K562 (cell line): ENCODE measurements around the gene SLC29A2. TPM values are rescaled to one million over a fixed set of nuclear protein-coding genes. Genes with fewer than 3 reads are reported as not detected.

ENCODE experiments used
- ATAC-seq: fragments of 200-7000 bp; cut with Tn5 transposase; 3 replicates; pipeline ENCODE4 v1.9.1; 2020; ENCODE audit warnings: moderate library complexity
- BruUV-seq: library from RNA; stranded (reverse); fragments of 400-500 nt; replicated peaks from 2 replicates; lab custom pipeline; 2021; lab: Mats Ljungman, UMichigan
- CTCF ChIA-PET: fragments of 300-600 bp; formaldehyde crosslinking; extraction: SDS; loops from one replicate; lab custom pipeline; 2021; ENCODE audit warnings: low intra/inter-chr PET ratio; lab: Yijun Ruan, JAX
- POLR2A ChIA-PET: fragments of 300-600, 350-650 bp; sonication (Branson Sonifier 250); formaldehyde crosslinking; extraction: SDS; loops from one replicate; lab custom pipeline; 2021; ENCODE audit warnings: antibody characterized with exemption, inconsistent platforms; lab: Yijun Ruan, JAX
- DNase-seq, 4 experiments: peaks; one replicate each; pipeline versions ENCODE4 v3.0.0 to v3.0.0-alpha.2; 2011 to 2018; ENCODE audit warnings: low spot score in 3 of 4, mixed read lengths in 3 of 4; ENCODE audit errors: extremely low read depth in 1 of 4
- FAIRE-seq: peaks from 2 replicates; lab custom pipeline; 2011; peaks lifted over from hg19 to GRCh38; lab: Jason Lieb, UNC
- H2AFZ ChIP-seq: 2 replicates; pipeline ENCODE4 v1.6.0; 2011; ENCODE audit warnings: low read depth, low read length, control low read depth, inconsistent platforms
- H3K27ac ChIP-seq: fragments of 200-600 bp; 3 replicates; pipeline ENCODE4 v1.8.0; 2011; ENCODE audit warnings: low read depth, mild to moderate bottlenecking, control low read depth, inconsistent platforms, low read length, moderate library complexity, mixed read lengths; ENCODE audit errors: extremely low read depth
- H3K27me3 ChIP-seq, 2 experiments: fragments of 300-600 bp in 1 of 2; 2 replicates in 1 of 2; 3 replicates in 1 of 2; pipeline versions ENCODE4 v1.6.0 to v1.8.0; 2011; ENCODE audit warnings: inconsistent platforms in 2 of 2, low read length in 2 of 2, mild to moderate bottlenecking in 1 of 2, mixed read lengths in 1 of 2, moderate library complexity in 1 of 2; ENCODE audit not compliant: control insufficient read depth in 2 of 2, insufficient read depth in 2 of 2
- H3K36me3 ChIP-seq: fragments of 300-600 bp; 3 replicates; pipeline ENCODE4 v1.8.0; 2011; ENCODE audit warnings: mild to moderate bottlenecking, low read length, inconsistent platforms; ENCODE audit not compliant: control insufficient read depth, insufficient read depth
- H3K4me1 ChIP-seq, 2 experiments: fragments of 200-600 bp in 1 of 2; replicated peaks in 1 of 2; 2 replicates in 1 of 2; 3 replicates in 1 of 2; pipeline versions ENCODE4 v1.5.1 to v1.8.0; 2011; ENCODE audit warnings: inconsistent platforms in 2 of 2, low read length in 2 of 2, mild to moderate bottlenecking in 1 of 2, mixed read lengths in 1 of 2, moderate library complexity in 1 of 2; ENCODE audit not compliant: control insufficient read depth in 2 of 2, insufficient read depth in 2 of 2
- H3K4me2 ChIP-seq: 2 replicates; pipeline ENCODE4 v1.6.1; 2011; ENCODE audit warnings: low read length, control low read depth, inconsistent platforms, mixed read lengths; ENCODE audit not compliant: insufficient read depth
- H3K4me3 ChIP-seq: fragments of 200-600 bp; sonication (generic), shearing (Covaris generic); 2 replicates; pipeline ENCODE4 v1.5.1; 2016; ENCODE audit warnings: control low read depth, inconsistent platforms
- H3K79me2 ChIP-seq: fragments of 200-600 bp; 3 replicates; pipeline ENCODE4 v1.8.0; 2011; ENCODE audit warnings: low read length, inconsistent platforms; ENCODE audit not compliant: control insufficient read depth, insufficient read depth
- H3K9ac ChIP-seq, 2 experiments: 2 replicates each; pipeline versions ENCODE4 v1.6.0 to v1.6.1; 2011; ENCODE audit warnings: low read depth in 2 of 2, low read length in 2 of 2, control low read depth in 1 of 2, inconsistent platforms in 1 of 2, mild to moderate bottlenecking in 1 of 2, mixed read lengths in 1 of 2; ENCODE audit not compliant: insufficient read depth in 1 of 2
- H3K9me1 ChIP-seq: one replicate; pipeline ENCODE4 v1.6.0; 2011; ENCODE audit warnings: inconsistent platforms, mild to moderate bottlenecking, low read length, moderate library complexity; ENCODE audit not compliant: control insufficient read depth, insufficient read depth
- H3K9me3 ChIP-seq: replicated peaks from 2 replicates; pipeline ENCODE4 v1.5.1; 2011; ENCODE audit warnings: low read depth, low read length, inconsistent platforms; ENCODE audit not compliant: control insufficient read depth, insufficient read depth
- H4K20me1 ChIP-seq: replicated peaks from 2 replicates; pipeline ENCODE4 v1.6.1; 2011; ENCODE audit warnings: low read length, inconsistent platforms, mixed read lengths; ENCODE audit not compliant: control insufficient read depth, insufficient read depth
- ETS2 ChIP-seq: IDR thresholded peaks from 2 replicates; pipeline ENCODE4 v1.6.1; 2016; ENCODE audit warnings: borderline replicate concordance, missing genetic modification characterization, mild to moderate bottlenecking, moderate library complexity, missing compliant biosample characterization; ENCODE audit not compliant: poor library complexity, severe bottlenecking
- GATA2 ChIP-seq: sonication (generic); formaldehyde crosslinking; IDR thresholded peaks from 2 replicates; pipeline ENCODE4 v1.4.0; 2020; ENCODE audit warnings: mild to moderate bottlenecking, missing genetic modification reagents
- NR0B1 ChIP-seq: fragments of 450-650 bp; IDR thresholded peaks from one replicate; pipeline ENCODE4 v1.6.1; 2018; ENCODE audit warnings: mild to moderate bottlenecking, moderate library complexity; ENCODE audit not compliant: partially characterized antibody
- NUFIP1 ChIP-seq: fragments of 450-650 bp; IDR thresholded peaks from 2 replicates; pipeline ENCODE4 v1.6.1; 2018; ENCODE audit not compliant: partially characterized antibody
- PHF20 ChIP-seq: fragments of 450-650 bp; IDR thresholded peaks from 2 replicates; pipeline ENCODE4 v1.6.1; 2018; ENCODE audit not compliant: partially characterized antibody
- PHTF2 ChIP-seq: fragments of 250-450 bp; sonication (Bioruptor Pico); IDR thresholded peaks from 2 replicates; pipeline ENCODE4 v1.5.0; 2021; ENCODE audit warnings: mild to moderate bottlenecking
- POLR2A ChIP-seq: fragments of 450-650 bp; conservative IDR thresholded peaks from 2 replicates; pipeline ENCODE4 v1.6.1; 2016
- RB1 ChIP-seq: fragments of 450-650 bp; IDR thresholded peaks from 2 replicates; pipeline ENCODE4 v1.6.1; 2017; ENCODE audit warnings: low read depth, mild to moderate bottlenecking
- RUNX1 ChIP-seq: sonication (generic); IDR thresholded peaks from 2 replicates; pipeline ENCODE4 v1.6.1; 2016; ENCODE audit warnings: antibody characterized with exemption, low read depth
- SMAD1 ChIP-seq: fragments of 150-350 bp; IDR thresholded peaks from 2 replicates; pipeline ENCODE4 v1.6.1; 2014; ENCODE audit warnings: low read length, low read depth; ENCODE audit not compliant: partially characterized antibody
- TFE3 ChIP-seq: fragments of 450-650 bp; formaldehyde crosslinking; IDR thresholded peaks from 2 replicates; pipeline ENCODE4 v1.4.0; 2020; ENCODE audit warnings: mild to moderate bottlenecking, mixed read lengths
- ZNF444 ChIP-seq: fragments of 250-450 bp; sonication (Bioruptor Pico); IDR thresholded peaks from 2 replicates; pipeline ENCODE4 v1.4.0; 2020; ENCODE audit warnings: mild to moderate bottlenecking, moderate library complexity
- ZNF717 ChIP-seq: fragments of 250-450 bp; sonication (Bioruptor Pico); IDR thresholded peaks from 2 replicates; pipeline ENCODE4 v1.5.0; 2021
- WGBS: fragments of 100-300 bp; shearing (Covaris generic); methylation state at CpG from one replicate; pipeline ENCODE4 v1.1.6; 2016; ENCODE audit warnings: low coverage, mixed read lengths; ENCODE audit not compliant: insufficient coverage; ENCODE audit errors: missing lambda C conversion rate; 5-methylcytosine and 5-hydroxymethylcytosine counted together
- in situ Hi-C: fragments of 300-500 bp; cut with MboI; formaldehyde crosslinking; loops from 4 replicates; pipeline ENCODE4 v1.15.0; 2018; ENCODE audit warnings: inconsistent platforms, mixed read lengths
- intact Hi-C: fragments of 100-400 bp; cut with micrococcal nuclease; formaldehyde crosslinking; loops from 2 replicates; pipeline ENCODE4 v1.14.2; 2022
- polyA plus RNA-seq, 8 experiments: library from polyadenylated mRNA; depleted of rRNA in 4 of 8; stranded (reverse) in 5 of 8; unstranded in 3 of 8; fragments of >200 nt; fragmentation: Nextera tagmentation in 2 of 8; fragmentation: Illumina TruSeq in 1 of 8; extraction: Ambion mirVana in 2 of 8; extraction: Trizol in 1 of 8; gene quantifications; 2 replicates each; pipeline versions ENCODE4 v1.2.1 to v1.2.3, GENCODE V29; 2011 to 2014; ENCODE audit warnings: inconsistent platforms in 1 of 8, missing spikeins in 1 of 8
- total RNA-seq, 7 experiments: library from RNA; depleted of rRNA in 6 of 7; stranded (reverse); fragments of >200 nt in 6 of 7; fragmentation: Illumina TruSeq in 2 of 7; extraction: Trizol in 2 of 7; gene quantifications; 2 replicates each; pipeline versions ENCODE4 v1.2.1 to v1.2.3, GENCODE V29; 2011 to 2021; ENCODE audit warnings: low replicate concordance in 1 of 7
- TF ChIP-seq, protein P1 (sequence below): fragments of 450-650 bp; formaldehyde crosslinking; IDR thresholded peaks from 2 replicates; pipeline ENCODE4 v1.4.0; 2022; ENCODE audit warnings: missing genetic modification characterization
- TF ChIP-seq, protein P2 (sequence below): sonication (generic); formaldehyde crosslinking; IDR thresholded peaks from 2 replicates; pipeline ENCODE4 v1.8.1; 2022; ENCODE audit warnings: missing genetic modification reagents

SLC29A2 gene
- total and polyA plus RNA-seq, 9 of the 15 experiments (the other 6 are each of a cell fraction or from before 2014, with no cell fraction given), result 2.4 to 48.6 (median 14.2) TPM

GRCh38 chr11:66361502-66361941 lies 10.0 kb downstream of the SLC29A2 start:
- H3K36me3 ChIP-seq, result peaks cover 42% of the 10 kb centered on the region; the same call in 2 of the 3 replicates
- peaks cover 0 to 22% of the 10 kb centered on the region in 2 experiments; a peak in 4 of 5 replicates for H3K4me1 ChIP-seq
- H2AFZ ChIP-seq, result no peak overlapping the region
- H4K20me1 ChIP-seq, result peaks cover 23% of the 10 kb centered on the region
- peak in 3 of 4 experiments; percentile 10 to 56 (median 34) for DNase-seq
- H3K79me2 ChIP-seq, result peaks cover 3% of the 10 kb centered on the region; the same call in 1 of the 3 replicates
- H3K9me1 ChIP-seq, result no peaks in the 10 kb centered on the region
- no peaks in the 10 kb centered on the region for H3K27me3 ChIP-seq
- 48% methylated on average over 6 of the region's 6 CpGs for WGBS
- in situ Hi-C loops, result no loop called here
- peak; percentile 43 for ATAC-seq
- H3K9me3 ChIP-seq, result no peaks in the 10 kb centered on the region
- peak overlapping the region in 1 of 2 experiments; percentile 0; a peak in 1 of 4 replicates for H3K9ac ChIP-seq
- no peak for FAIRE-seq
- BruUV-seq, result no TSS peak
- intact Hi-C loops, result no loop called here
- no peak overlapping the region; the same call in 2 of the 3 replicates for H3K27ac ChIP-seq
- POLR2A ChIA-PET, result interaction anchor here (0.5 to 2.8 kb wide), 9 partner anchors 9 to 303 kb away, joined by 3 to 12 read pairs (median 6); partner anchors contain the start of gene B4GAT1
- no peak overlapping the region for H3K4me3 ChIP-seq
- CTCF ChIA-PET, result no interaction called here
- no peak overlapping the region for H3K4me2 ChIP-seq
- TF ChIP-seq POLR2A (peak; percentile 77), NR0B1 (no peak), ZNF717 (CRISPR knock-in tag) (0 out of 2 replicates have a peak, but pooled peaks have one; percentile 14), ETS2 (no peak), RUNX1 (no peak), NUFIP1 (no peak), GATA2 (CRISPR knock-in tag) (0 out of 2 replicates have a peak, but pooled peaks have one; percentile 26), SMAD1 (no peak), TFE3 (CRISPR knock-in tag) (no peak), ZNF444 (CRISPR knock-in tag) (no peak), PHTF2 (CRISPR knock-in tag) (no peak), RB1 (no peak), PHF20 (no peak)
- TF ChIP-seq, protein P1, sequence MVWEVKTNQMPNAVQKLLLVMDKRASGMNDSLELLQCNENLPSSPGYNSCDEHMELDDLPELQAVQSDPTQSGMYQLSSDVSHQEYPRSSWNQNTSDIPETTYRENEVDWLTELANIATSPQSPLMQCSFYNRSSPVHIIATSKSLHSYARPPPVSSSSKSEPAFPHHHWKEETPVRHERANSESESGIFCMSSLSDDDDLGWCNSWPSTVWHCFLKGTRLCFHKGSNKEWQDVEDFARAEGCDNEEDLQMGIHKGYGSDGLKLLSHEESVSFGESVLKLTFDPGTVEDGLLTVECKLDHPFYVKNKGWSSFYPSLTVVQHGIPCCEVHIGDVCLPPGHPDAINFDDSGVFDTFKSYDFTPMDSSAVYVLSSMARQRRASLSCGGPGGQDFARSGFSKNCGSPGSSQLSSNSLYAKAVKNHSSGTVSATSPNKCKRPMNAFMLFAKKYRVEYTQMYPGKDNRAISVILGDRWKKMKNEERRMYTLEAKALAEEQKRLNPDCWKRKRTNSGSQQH, result no peak
- TF ChIP-seq, protein P2, sequence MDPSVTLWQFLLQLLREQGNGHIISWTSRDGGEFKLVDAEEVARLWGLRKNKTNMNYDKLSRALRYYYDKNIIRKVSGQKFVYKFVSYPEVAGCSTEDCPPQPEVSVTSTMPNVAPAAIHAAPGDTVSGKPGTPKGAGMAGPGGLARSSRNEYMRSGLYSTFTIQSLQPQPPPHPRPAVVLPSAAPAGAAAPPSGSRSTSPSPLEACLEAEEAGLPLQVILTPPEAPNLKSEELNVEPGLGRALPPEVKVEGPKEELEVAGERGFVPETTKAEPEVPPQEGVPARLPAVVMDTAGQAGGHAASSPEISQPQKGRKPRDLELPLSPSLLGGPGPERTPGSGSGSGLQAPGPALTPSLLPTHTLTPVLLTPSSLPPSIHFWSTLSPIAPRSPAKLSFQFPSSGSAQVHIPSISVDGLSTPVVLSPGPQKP (CRISPR knock-in tag), result no peak
